ENCODE measurements around the gene ABCA3.

DNA sequence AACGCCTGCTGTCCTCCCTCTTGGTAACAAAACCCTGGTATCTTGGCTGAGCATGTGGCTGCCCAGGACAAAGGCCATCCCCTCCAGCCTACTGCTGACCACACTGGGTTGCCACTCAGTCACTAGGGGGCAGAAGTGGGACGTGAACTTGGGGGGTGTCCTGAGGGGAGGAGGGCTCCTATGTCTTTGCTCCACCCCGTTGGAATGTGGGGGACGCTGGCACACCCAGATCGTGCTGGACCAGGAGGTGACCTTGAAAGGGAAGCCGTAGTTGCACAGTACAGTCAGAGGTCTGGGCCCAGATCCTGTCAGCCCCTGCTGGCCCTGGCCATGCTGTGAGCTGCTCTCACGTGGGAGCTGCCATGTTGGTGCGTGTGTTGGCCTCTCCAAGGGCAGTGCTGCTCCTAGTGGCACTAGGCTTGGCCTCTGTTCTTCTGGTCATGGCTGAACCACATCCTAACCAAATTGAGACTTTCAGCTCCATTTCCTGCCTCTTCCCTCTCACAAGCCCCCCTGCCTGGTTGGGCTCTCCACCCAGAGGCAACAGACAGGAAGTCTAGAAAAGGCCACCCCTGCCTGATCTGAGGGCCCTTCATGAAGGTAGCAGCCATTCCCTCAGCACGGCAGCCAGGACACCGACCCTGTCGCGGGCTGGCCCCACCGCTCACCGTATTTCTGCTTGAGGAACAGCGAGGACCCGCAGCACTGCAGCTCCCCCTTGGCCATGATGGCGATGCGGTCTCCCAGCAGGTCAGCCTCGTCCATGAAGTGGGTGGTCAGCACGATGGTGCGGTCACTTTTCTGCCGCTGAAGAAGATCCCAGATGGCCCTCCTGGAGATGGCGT lies 43.6 kb downstream of the ABCA3 start:
- TF ChIP-seq, protein P1, sequence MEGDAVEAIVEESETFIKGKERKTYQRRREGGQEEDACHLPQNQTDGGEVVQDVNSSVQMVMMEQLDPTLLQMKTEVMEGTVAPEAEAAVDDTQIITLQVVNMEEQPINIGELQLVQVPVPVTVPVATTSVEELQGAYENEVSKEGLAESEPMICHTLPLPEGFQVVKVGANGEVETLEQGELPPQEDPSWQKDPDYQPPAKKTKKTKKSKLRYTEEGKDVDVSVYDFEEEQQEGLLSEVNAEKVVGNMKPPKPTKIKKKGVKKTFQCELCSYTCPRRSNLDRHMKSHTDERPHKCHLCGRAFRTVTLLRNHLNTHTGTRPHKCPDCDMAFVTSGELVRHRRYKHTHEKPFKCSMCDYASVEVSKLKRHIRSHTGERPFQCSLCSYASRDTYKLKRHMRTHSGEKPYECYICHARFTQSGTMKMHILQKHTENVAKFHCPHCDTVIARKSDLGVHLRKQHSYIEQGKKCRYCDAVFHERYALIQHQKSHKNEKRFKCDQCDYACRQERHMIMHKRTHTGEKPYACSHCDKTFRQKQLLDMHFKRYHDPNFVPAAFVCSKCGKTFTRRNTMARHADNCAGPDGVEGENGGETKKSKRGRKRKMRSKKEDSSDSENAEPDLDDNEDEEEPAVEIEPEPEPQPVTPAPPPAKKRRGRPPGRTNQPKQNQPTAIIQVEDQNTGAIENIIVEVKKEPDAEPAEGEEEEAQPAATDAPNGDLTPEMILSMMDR (IDR thresholded peaks at IDR 0.05): peak in 2 of 5 experiments; percentile 11 to 18
- TF ChIP-seq POLR2A (IDR thresholded peaks at IDR 0.05): no peak

Data from tibial nerve (tissue), 3 donors.